Endothelial cell of umbilical vein (primary cell): ENCODE data around the gene GABPB2. TPM values are rescaled to one million over a fixed set of nuclear protein-coding genes. Genes with fewer than 3 reads are reported as not detected.

Experiments used
- BruUV-seq: library from RNA; stranded (reverse); fragments of 400-500 nt; replicated peaks from 2 replicates; lab custom pipeline; 2021; lab: Mats Ljungman, UMichigan
- CTCF ChIA-PET: fragments of 300-600, 350-600 bp; sonication (Branson Sonifier 250); formaldehyde crosslinking; loops from one replicate; lab custom pipeline; 2021; ENCODE audit warnings: antibody characterized with exemption, inconsistent platforms; lab: Charles Lee
- POLR2A ChIA-PET: fragments of 300-600, 350-600 bp; sonication (Branson Sonifier 250); formaldehyde crosslinking; loops from one replicate; lab custom pipeline; 2021; ENCODE audit warnings: antibody characterized with exemption, inconsistent platforms; lab: Charles Lee
- DNase-seq: peaks from one replicate; pipeline ENCODE4 v3.0.0-alpha.2; 2011; ENCODE audit warnings: low read depth, low spot score
- FAIRE-seq: peaks from 2 replicates; lab custom pipeline; 2011; peaks lifted over from hg19 to GRCh38; lab: Jason Lieb, UNC
- H2AFZ ChIP-seq: 2 replicates; pipeline ENCODE4 v1.6.0; 2012; ENCODE audit warnings: low read depth, low read length, control low read depth, inconsistent platforms
- H3K27ac ChIP-seq: 2 replicates; pipeline ENCODE4 v1.5.1; 2011; ENCODE audit warnings: low read depth, mild to moderate bottlenecking, control low read depth, low read length, moderate library complexity; ENCODE audit not compliant: insufficient read depth
- H3K27me3 ChIP-seq, 2 experiments: 2 replicates each; pipeline versions ENCODE4 v1.6.0 to v1.6.1; 2011; ENCODE audit warnings: low read length in 2 of 2, mixed read lengths in 1 of 2; ENCODE audit not compliant: control insufficient read depth in 2 of 2, insufficient read depth in 2 of 2
- H3K36me3 ChIP-seq, 2 experiments: 2 replicates in 1 of 2; 3 replicates in 1 of 2; pipeline ENCODE4 v1.5.1; 2011; ENCODE audit warnings: low read length in 2 of 2, mild to moderate bottlenecking in 1 of 2, moderate library complexity in 1 of 2; ENCODE audit not compliant: control insufficient read depth in 2 of 2, insufficient read depth in 2 of 2; ENCODE audit errors: extremely low read depth in 1 of 2
- H3K4me1 ChIP-seq: 3 replicates; pipeline ENCODE4 v1.5.1; 2011; ENCODE audit warnings: mild to moderate bottlenecking, low read length; ENCODE audit not compliant: control insufficient read depth, insufficient read depth; ENCODE audit errors: extremely low read depth
- H3K4me2 ChIP-seq: 2 replicates; pipeline ENCODE4 v1.6.1; 2011; ENCODE audit warnings: low read length, control low read depth, mixed read lengths; ENCODE audit not compliant: insufficient read depth
- H3K4me3 ChIP-seq, 3 experiments: fragments of 200-600 bp in 1 of 3; sonication (generic), shearing (Covaris generic) in 1 of 3; replicated peaks in 1 of 3; 2 replicates each; pipeline ENCODE4 v1.5.1; 2011 to 2016; ENCODE audit warnings: control low read depth in 3 of 3, low read length in 3 of 3, mild to moderate bottlenecking in 2 of 3, inconsistent platforms in 1 of 3, low read depth in 1 of 3, moderate library complexity in 1 of 3; ENCODE audit not compliant: insufficient read depth in 1 of 3
- H3K79me2 ChIP-seq: 2 replicates; pipeline ENCODE4 v1.6.0; 2012; ENCODE audit warnings: low read length, inconsistent platforms; ENCODE audit not compliant: control insufficient read depth, insufficient read depth
- H3K9ac ChIP-seq: replicated peaks from 2 replicates; pipeline ENCODE3; 2011; ENCODE audit warnings: low read length, control low read depth; ENCODE audit not compliant: insufficient read depth; ENCODE audit errors: extremely low read depth
- H3K9me1 ChIP-seq: replicated peaks from 3 replicates; pipeline ENCODE4 v1.6.0; 2011; ENCODE audit warnings: mild to moderate bottlenecking, low read length; ENCODE audit not compliant: control insufficient read depth, insufficient read depth; ENCODE audit errors: extremely low read depth
- H3K9me3 ChIP-seq: replicated peaks from 2 replicates; pipeline ENCODE4 v1.5.1; 2012; ENCODE audit warnings: low read length, inconsistent platforms; ENCODE audit not compliant: control insufficient read depth, insufficient read depth
- H4K20me1 ChIP-seq: replicated peaks from 2 replicates; pipeline ENCODE3; 2011; ENCODE audit warnings: mild to moderate bottlenecking, low read length; ENCODE audit not compliant: control insufficient read depth, insufficient read depth; ENCODE audit errors: extremely low read depth
- CTCF ChIP-seq, 2 donors: IDR thresholded peaks; 1 replicate in 1 of 2; 2 replicates in 1 of 2; pipeline ENCODE4 v1.5.1; 2011; ENCODE audit warnings: low read length in 2 of 2, mild to moderate bottlenecking in 2 of 2, moderate library complexity in 2 of 2, control low read depth in 1 of 2, inconsistent platforms in 1 of 2, low read depth in 1 of 2; ENCODE audit not compliant: insufficient read depth in 1 of 2; ENCODE audit errors: extremely low read depth in 1 of 2
- EZH2 ChIP-seq: IDR thresholded peaks from 2 replicates; pipeline ENCODE4 v1.6.1; 2012; ENCODE audit warnings: borderline replicate concordance, low read depth, mild to moderate bottlenecking, moderate library complexity, low read length, inconsistent platforms; ENCODE audit not compliant: severe bottlenecking
- FOS ChIP-seq: IDR thresholded peaks from 2 replicates; pipeline ENCODE4 v1.6.1; 2011; ENCODE audit warnings: mild to moderate bottlenecking, low read length, moderate library complexity, borderline replicate concordance; ENCODE audit not compliant: insufficient read depth
- GATA2 ChIP-seq: IDR thresholded peaks from 2 replicates; pipeline ENCODE4 v1.7.0; 2011; ENCODE audit warnings: low read depth, mild to moderate bottlenecking, moderate library complexity, mixed read lengths, low read length; ENCODE audit not compliant: insufficient read length, insufficient read depth
- JUN ChIP-seq: IDR thresholded peaks from 2 replicates; pipeline ENCODE4 v1.6.1; 2011; ENCODE audit warnings: borderline replicate concordance, low read depth; ENCODE audit not compliant: insufficient read length, insufficient read depth
- MAX ChIP-seq: IDR thresholded peaks from 2 replicates; pipeline ENCODE4 v1.6.1; 2011; ENCODE audit not compliant: insufficient read depth, insufficient read length
- POLR2A ChIP-seq: IDR thresholded peaks from 2 replicates; pipeline ENCODE4 v1.6.1; 2012; ENCODE audit warnings: low read depth, mild to moderate bottlenecking, control low read depth, low read length
- POLR2AphosphoS5 ChIP-seq: IDR thresholded peaks from 2 replicates; pipeline ENCODE4 v1.6.1; 2012; ENCODE audit warnings: low read depth, mild to moderate bottlenecking, control low read depth, low read length, moderate library complexity; ENCODE audit not compliant: insufficient read depth
- dilution Hi-C: fragments of 300-500 bp; cut with MboI; formaldehyde crosslinking; loops from one replicate; pipeline ENCODE4 v1.15.0; 2019; ENCODE audit warnings: low sequenced_read_pairs; ENCODE audit not compliant: extremely low pct_ligation_motif_present
- intact Hi-C: fragments of 100-400 bp; cut with micrococcal nuclease; formaldehyde crosslinking; loops from one replicate; pipeline ENCODE4 v1.10.0; 2022
- polyA plus RNA-seq, 4 experiments: library from polyadenylated mRNA; depleted of rRNA in 3 of 4; stranded (reverse) in 3 of 4; unstranded in 1 of 4; fragments of >200 nt; gene quantifications; 2 replicates each; pipeline versions ENCODE4 v1.2.1 to v1.2.3, GENCODE V29; 2011 to 2012; ENCODE audit warnings: missing spikeins in 1 of 4
- total RNA-seq: library from RNA; stranded (reverse); gene quantifications from 2 replicates; pipeline ENCODE4 v1.2.3, GENCODE V29; 2021

The GABPB2 gene
- total and polyA plus RNA-seq, 2 donors (not counting 3 experiments of a cell fraction or from before 2014, with no cell fraction given), result 2.6 to 4.3 TPM

GRCh38 chr1:151024540-151025146 lies 45.9 kb upstream of the GABPB2 start:
- H2AFZ ChIP-seq, result peak overlapping the region; percentile 36
- FAIRE-seq, result peak; percentile 83
- no peak overlapping the region for H3K4me3 ChIP-seq
- intact Hi-C loops, result loop anchor here (1.0 kb wide), 3 partner anchors 24 to 131 kb away; partner anchors contain the start of gene GABPB2
- H4K20me1 ChIP-seq, result no peaks in the 10 kb centered on the region
- H3K4me1 ChIP-seq, result no peaks in the 10 kb centered on the region
- ChIA-PET POLR2A (no interaction called here), CTCF (interaction anchor here (0.5 to 4.8 kb wide), 39 partner anchors 9 to 616 kb away, joined by 3 to 60 read pairs (median 5); partner anchors contain the start of genes BNIPL, C1orf56, CDC42SE1 and GABPB2)
- no peak overlapping the region for H3K4me2 ChIP-seq
- no peaks in the 10 kb centered on the region for H3K27me3 ChIP-seq
- TF ChIP-seq MAX (no peak), GATA2 (no peak), CTCF (IDR thresholded peaks at IDR 0.05; ENCODE audit: extremely low read depth in 1 of 2, insufficient read depth in 1 of 2, low read depth in 1 of 2, low read length in 2 of 2) (peak; percentile 76 to 88), JUN (no peak), FOS (no peak), POLR2A (no peak), EZH2 (no peak), POLR2AphosphoS5 (no peak)
- dilution Hi-C loops, result no loop called here
- no peaks in the 10 kb centered on the region for H3K9me1 ChIP-seq
- no TSS peak for BruUV-seq
- H3K9me3 ChIP-seq, result no peaks in the 10 kb centered on the region
- H3K27ac ChIP-seq, result no peak overlapping the region
- H3K79me2 ChIP-seq, result no peaks in the 10 kb centered on the region
- DNase-seq, result peak; percentile 74
- H3K36me3 ChIP-seq, result peaks cover 0 to 10% of the 10 kb centered on the region in 2 experiments
- H3K9ac ChIP-seq, result no peak overlapping the region
